Loucy (cell line): ENCODE results near the gene KLHDC4.
"Not testable (repeated sequence)": the region's sequence is repeated elsewhere in the genome, so short reads cannot be mapped to it uniquely, and the experiment has no call there.

Experiments used
- EZH2phosphoT487 ChIP-seq: fragments of 200-600 bp; IDR thresholded peaks from 2 replicates; pipeline ENCODE4 v1.6.1; 2018; ENCODE audit warnings: antibody characterized with exemption, mild to moderate bottlenecking, moderate library complexity, borderline replicate concordance
- TF ChIP-seq, protein P1 (sequence below): fragments of 200-600 bp; sonication (generic); conservative IDR thresholded peaks from 2 replicates; pipeline ENCODE4 v1.5.1; 2014; ENCODE audit warnings: mild to moderate bottlenecking, antibody characterized with exemption, low read length

GRCh38 chr16:87811454-87811853 lies 45.7 kb upstream of the KLHDC4 start:
- TF ChIP-seq, protein P1, sequence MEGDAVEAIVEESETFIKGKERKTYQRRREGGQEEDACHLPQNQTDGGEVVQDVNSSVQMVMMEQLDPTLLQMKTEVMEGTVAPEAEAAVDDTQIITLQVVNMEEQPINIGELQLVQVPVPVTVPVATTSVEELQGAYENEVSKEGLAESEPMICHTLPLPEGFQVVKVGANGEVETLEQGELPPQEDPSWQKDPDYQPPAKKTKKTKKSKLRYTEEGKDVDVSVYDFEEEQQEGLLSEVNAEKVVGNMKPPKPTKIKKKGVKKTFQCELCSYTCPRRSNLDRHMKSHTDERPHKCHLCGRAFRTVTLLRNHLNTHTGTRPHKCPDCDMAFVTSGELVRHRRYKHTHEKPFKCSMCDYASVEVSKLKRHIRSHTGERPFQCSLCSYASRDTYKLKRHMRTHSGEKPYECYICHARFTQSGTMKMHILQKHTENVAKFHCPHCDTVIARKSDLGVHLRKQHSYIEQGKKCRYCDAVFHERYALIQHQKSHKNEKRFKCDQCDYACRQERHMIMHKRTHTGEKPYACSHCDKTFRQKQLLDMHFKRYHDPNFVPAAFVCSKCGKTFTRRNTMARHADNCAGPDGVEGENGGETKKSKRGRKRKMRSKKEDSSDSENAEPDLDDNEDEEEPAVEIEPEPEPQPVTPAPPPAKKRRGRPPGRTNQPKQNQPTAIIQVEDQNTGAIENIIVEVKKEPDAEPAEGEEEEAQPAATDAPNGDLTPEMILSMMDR = not testable (repeated sequence)
- not testable (repeated sequence) for TF ChIP-seq EZH2phosphoT487
